Ramos (cell line): ENCODE data around the gene OTOP3.
"Not testable (repeated sequence)": the region's sequence is repeated elsewhere in the genome, so short reads cannot be mapped to it uniquely, and the experiment has no call there.

Experiments
- in situ Hi-C: fragments of 300-500 bp; cut with MboI; formaldehyde crosslinking; loops from one replicate; pipeline ENCODE4 v1.14.3; 2022; ENCODE audit warnings: low sequenced_read_pairs; ENCODE audit not compliant: unreplicated experiment

OTOP3 gene

DNA sequence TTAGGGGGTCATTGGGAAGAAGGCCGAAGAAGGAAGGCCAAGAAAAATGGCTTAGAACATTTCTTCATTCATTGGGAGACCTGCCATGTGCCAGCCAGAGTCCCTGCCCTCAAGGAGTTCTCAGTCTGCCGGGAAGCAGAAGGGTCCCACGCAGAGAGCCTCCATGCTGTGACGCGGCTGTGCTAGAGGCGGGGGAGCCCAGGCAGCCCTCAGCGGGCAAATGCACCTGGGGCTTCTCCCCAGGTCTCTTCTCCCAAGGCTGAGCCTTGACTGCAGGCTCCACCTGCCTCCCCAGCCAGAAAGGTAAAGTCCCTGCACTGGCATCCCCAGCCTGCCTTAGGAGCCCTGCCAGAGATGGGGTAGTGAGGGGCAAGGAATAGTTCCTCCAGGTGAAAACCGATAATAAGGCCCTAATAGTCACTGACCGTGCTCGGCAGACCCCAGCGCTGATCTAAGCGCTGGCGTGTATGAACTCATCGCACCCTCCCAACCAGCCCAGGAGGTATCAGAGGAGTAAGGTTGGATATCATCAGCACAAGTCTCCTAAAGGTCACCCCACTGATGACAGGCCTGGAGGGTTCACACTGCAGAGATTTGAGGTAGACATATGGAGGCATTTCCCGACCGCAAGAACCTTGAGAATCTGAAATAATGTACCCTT, 45.8 kb downstream of the OTOP3 start:
- in situ Hi-C loops = no loop called here

DNA sequence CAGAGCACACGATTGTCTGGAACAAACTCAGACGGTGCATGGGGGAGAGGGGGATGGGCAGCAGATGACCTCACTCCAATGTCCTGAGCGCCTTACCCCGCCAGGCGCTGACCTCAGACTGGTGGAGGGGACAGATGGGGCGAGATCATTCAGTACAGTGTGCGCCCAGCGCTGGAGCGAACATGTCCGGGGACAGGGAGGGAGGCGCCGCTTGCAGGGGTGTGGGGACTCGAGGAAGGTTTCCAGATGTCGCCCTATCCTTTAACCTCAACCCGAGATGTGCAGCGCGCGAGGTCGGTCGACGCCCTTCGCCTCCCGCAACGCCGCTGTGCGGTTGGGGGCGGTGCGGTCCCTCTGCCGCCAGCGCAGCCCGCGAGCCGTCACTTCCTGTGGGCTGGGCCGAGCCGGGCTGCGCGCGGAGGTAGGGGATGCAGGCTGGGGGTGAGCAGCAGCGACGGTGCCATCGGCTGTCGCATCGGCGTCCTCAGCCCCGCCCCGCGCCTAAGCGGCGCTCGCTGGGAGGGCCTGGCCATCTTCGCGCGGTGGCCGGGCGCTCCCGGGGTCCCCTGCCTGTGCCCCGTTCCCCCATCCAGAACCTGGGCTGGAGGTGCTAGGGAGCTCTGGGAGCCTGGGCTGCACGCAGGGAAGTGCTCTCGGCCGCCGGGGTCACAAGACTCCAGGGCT, 46.4 kb downstream of the OTOP3 start:
- in situ Hi-C loops = no loop called here

DNA sequence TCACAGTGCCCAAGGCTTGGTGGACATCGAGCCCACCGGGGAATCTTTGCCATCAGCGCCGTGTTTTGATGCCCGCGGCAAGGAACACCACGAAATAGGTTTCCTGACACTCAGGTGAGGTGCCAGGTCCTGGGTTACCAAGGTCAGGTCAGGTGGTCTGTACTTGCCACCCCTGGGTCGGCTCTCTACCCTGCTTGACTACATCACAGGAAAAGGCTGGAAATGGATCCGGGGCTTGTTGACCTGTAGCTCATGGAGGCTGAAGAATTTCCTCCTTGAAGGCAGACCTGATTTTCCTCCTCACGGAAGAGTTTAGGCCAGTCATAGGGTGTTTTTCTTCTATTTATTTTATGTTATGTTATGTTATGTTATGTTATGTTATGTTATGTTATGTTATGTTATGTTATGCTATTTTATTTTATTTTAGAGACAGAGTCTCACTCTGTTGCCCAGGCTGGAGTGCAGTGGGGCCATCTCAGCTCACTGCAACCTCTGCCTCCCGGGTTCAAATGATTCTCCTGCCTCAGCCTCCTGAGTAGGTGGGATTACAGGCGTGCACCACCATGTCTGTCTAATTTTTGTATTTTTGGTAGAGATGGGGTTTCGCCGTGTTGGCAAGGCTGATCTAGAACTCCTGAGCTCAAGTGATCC, 47.1 kb downstream of the OTOP3 start:
- in situ Hi-C loops = not testable (repeated sequence)

DNA sequence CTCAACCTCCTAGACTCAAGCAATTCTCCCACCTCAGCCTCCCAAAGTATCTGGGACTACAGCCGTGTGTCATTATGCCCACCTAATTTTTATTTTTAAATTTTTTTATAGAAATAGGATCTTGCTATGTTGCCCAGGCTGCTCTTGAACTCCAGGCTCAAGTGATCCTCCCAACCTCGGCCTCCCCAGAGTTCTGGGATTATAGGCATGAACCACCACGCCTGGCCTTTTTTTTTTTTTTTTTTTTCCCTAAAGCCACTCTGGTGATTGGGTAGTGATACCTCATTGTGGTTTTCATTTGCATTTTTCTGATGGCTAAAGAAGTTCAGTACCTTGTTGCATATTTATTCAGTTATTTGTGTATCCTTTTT, 50.5 kb downstream of the OTOP3 start:
- in situ Hi-C loops = no loop called here

DNA sequence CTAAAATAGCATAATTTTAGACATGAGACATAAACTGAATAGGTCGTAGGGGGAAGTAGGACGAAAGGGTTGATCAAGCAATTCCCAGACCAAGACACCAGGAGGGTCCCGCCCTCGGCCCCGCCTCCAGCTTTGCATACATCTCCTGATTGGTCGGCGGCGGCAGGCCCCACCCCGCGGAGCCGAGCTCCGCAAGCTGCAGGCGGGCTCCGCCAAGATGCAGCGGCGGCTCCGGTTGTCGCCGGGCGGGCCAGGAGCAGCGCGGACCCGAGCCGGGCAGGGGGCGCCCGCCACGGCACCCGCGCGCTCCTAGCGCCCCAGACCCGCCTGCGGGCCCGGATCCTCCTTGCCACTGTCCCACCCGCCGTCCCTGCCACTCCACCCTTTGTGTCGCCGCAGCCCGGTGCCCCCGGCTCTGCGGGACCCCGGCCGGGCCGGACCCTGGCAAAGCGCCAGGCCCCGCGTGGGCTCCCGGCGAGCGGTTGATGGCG, 51.8 kb downstream of the OTOP3 start, which contains the start of gene CDR2L:
Gene CDR2L (plus strand): TSS at position 215 of the 491 bp plus-strand sequence. CDS start 412 bp downstream, outside the sequence.
- in situ Hi-C loops = no loop called here

DNA sequence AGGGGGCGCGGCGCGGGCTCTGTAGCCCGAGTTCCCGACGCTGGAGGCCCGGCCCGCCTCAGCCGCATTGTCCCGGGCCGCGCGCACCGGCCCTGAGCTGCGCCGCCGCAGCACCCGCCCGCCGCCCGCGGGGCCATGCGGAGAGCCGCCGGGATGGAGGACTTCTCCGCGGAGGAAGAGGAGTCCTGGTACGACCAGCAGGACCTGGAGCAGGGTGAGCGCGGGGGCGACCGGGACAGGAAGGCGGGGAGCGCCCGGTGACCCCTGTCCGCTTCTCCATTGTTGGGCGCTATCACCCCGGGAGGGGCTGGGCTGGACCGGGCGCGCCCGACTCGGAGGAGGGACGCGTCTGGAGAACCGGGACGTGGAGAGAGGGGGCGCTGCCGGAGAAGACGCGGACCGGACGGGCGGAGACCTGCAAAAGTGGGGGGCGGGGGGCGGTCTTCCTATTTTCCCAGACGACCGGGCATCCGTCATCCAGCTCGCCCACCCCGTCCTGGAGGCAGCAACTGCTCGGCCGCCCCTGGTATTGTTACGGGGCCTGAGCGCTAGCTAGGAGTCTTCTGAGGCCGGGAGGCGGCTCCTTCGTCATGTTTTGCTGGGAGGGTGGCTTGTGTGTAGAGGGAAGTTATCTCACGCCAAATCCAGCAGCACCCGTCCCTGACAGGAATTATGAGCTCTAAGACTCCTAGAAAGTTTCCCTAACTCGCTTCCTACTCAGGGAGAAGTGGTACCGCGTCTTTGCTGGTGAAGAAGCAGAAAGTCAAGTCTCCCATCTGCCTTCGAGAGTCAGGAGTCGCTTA, 52.4 kb downstream of the OTOP3 start:
- in situ Hi-C loops = no loop called here

DNA sequence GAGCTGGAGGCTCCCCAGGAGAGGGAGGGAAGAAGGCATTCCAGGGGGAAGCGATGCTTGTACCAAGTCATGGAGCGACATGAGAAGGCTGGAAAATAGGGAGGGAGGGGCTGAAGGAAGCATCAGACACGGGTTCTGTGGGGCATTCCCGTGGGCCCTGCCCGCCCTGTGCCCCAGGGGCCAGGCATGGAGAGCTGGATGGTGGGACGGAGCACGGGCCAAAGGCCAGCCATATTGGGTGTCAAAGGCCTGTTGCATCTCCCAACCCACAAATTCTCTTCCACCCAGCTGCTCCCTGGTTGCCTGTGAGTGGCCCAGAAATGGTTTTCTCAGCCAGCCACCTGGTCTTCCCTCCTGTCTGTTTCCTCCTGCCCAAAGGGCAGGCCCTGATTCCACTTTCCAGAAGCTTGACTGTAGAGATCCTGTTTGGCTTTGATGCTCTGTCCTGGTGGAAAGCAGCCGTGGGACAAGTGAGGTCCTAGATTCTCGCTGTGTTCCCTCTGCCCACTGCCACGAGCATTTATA, 54.9 kb downstream of the OTOP3 start:
- in situ Hi-C loops = no loop called here

DNA sequence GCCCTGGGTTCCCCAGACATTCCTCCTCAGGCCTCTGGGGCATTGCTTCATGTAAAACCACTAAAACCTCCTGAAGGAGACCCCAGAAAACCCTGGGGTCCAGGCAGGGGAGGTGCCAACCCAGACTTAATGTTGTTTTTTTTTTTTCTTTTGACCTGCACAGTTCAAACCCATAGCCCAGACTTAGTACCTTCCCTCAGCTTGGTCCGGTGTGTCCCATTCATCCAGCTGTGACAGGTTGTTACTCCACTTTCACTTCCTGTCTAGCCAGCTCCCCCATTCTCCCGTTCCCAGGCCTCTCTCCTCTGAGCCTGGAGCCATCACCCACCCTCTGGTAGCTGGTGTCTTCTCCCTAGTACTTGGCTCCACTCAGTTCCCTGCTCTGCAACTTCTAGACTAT, 56.5 kb downstream of the OTOP3 start:
- in situ Hi-C loops = no loop called here

DNA sequence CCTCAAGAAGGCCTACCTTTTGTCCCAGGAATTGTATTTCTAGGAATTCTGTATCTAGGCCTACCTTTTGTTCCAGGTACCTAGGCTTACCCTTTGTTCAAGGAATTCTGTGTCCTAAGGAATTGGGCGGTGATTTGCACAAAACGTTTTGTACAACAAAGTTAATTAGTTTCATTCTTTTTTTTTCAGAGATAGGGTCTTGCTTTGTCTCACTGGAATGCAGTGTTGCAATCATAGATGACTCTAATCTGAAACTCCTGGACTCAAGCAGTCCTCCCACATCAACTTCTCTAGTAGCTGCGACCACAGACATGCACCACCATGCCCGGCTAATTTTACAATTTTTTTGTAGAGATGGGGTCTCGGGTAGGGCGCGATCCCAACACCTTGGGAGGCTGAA, 58.7 kb downstream of the OTOP3 start:
- in situ Hi-C loops = no loop called here

DNA sequence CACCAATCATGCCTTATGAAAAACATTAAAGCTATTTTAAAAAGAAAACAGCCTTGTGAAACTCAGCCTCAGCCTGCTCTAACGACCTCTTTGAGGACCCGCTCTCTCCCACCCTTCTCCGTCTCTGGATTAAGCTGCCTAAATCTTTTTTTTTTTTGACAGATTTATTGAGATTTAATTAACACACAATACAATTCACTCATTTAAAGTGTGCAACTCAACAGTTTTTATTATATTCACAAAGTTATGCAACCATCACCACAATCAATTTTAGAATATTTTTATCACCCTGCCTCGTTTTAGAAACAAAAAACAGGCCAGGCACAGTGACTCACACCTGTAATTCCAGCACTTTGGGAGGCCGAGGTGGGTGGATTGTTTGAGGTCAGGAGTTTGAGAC, 60.1 kb downstream of the OTOP3 start:
- in situ Hi-C loops = no loop called here

DNA sequence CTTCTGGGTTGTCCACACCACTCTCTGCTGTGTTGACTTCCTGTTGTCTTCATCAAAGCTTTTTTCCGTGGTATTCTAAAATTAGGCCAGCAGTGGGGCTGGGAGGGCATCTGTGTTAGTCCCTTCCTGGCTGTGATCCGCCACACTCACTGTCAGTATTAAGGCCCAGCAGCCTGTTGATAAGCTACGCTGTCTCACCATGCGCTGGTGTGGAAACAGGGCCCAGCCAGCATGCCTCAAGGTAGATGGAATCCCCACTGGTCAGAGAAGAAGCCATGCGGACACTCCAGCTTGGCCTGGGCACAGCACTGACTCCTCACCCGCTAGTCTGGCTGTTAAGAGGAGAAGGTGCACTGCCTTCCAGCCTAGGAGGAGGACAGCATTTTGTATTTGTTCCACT, 63.1 kb downstream of the OTOP3 start:
- in situ Hi-C loops = no loop called here

DNA sequence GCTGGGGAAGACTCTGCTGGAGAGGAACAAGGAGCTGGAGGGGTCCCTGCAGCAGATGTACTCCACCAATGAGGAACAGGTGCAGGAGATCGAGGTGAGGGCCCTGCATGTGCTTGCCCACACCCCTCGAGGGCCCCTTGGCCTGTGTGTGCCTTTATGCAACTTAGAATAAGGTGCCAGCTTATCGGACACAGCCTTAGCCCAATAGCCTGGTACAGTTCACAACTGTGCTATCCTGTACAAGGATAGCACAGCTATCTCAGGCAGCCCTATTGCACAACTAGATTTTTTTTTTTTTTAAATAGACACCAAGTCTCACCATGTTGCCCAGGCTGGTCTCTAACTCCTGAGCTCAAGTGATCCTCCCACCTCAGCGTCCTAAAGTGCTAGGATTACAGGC, 63.8 kb downstream of the OTOP3 start:
- in situ Hi-C loops = no loop called here
